WTC11 (cell line): ENCODE results near the gene POLR3G.

ENCODE experiments used
- ATF2 ChIP-seq: sonication (generic); formaldehyde crosslinking; IDR thresholded peaks from 2 replicates; pipeline ENCODE4 v1.8.1; 2022; ENCODE audit warnings: low read depth, missing genetic modification reagents, borderline replicate concordance
- CTCF ChIP-seq: fragments of 200-600 bp; IDR thresholded peaks from 2 replicates; pipeline ENCODE4 v1.8.0; 2022; ENCODE audit warnings: antibody characterized with exemption
- NFE2L1 ChIP-seq: sonication (generic); formaldehyde crosslinking; IDR thresholded peaks from 2 replicates; pipeline ENCODE4 v1.8.1; 2023; ENCODE audit warnings: missing genetic modification reagents
- PRDM15 ChIP-seq: sonication (generic); formaldehyde crosslinking; IDR thresholded peaks from 2 replicates; pipeline ENCODE4 v1.8.0; 2022; ENCODE audit warnings: missing genetic modification reagents
- SOX15 ChIP-seq: fragments of 250-450 bp; sonication (Bioruptor Pico); IDR thresholded peaks from 2 replicates; pipeline ENCODE4 v1.9.0; 2021; ENCODE audit warnings: mild to moderate bottlenecking
- SP1 ChIP-seq: sonication (generic); formaldehyde crosslinking; conservative IDR thresholded peaks from 2 replicates; pipeline ENCODE4 v1.8.1; 2022; ENCODE audit warnings: missing genetic modification reagents
- USF1 ChIP-seq: sonication (generic); formaldehyde crosslinking; IDR thresholded peaks from 2 replicates; pipeline ENCODE4 v1.8.0; 2022; ENCODE audit warnings: mild to moderate bottlenecking, missing genetic modification reagents
- USF2 ChIP-seq: sonication (generic); formaldehyde crosslinking; IDR thresholded peaks from 2 replicates; pipeline ENCODE4 v1.8.1; 2023; ENCODE audit warnings: mild to moderate bottlenecking, missing genetic modification reagents, moderate library complexity

- no peak for TF ChIP-seq USF1 (CRISPR knock-in tag)
- no peak for TF ChIP-seq NFE2L1
- no peak for TF ChIP-seq PRDM15
- TF ChIP-seq ATF2 (CRISPR knock-in tag): no peak
- no peak for TF ChIP-seq SOX15 (CRISPR knock-in tag)
- no peak for TF ChIP-seq CTCF
- no peak for TF ChIP-seq USF2 (CRISPR knock-in tag)
- TF ChIP-seq SP1 (CRISPR knock-in tag): no peak
These were observed 88.4 kb downstream of the POLR3G start for GRCh38 chr5:90563108-90563507.
